Measurements from ENCODE around the gene KLHDC8A.

GRCh38 chr1:205286335-205286950, 70.3 kb downstream of the KLHDC8A start:
- TF ChIP-seq, protein P1, sequence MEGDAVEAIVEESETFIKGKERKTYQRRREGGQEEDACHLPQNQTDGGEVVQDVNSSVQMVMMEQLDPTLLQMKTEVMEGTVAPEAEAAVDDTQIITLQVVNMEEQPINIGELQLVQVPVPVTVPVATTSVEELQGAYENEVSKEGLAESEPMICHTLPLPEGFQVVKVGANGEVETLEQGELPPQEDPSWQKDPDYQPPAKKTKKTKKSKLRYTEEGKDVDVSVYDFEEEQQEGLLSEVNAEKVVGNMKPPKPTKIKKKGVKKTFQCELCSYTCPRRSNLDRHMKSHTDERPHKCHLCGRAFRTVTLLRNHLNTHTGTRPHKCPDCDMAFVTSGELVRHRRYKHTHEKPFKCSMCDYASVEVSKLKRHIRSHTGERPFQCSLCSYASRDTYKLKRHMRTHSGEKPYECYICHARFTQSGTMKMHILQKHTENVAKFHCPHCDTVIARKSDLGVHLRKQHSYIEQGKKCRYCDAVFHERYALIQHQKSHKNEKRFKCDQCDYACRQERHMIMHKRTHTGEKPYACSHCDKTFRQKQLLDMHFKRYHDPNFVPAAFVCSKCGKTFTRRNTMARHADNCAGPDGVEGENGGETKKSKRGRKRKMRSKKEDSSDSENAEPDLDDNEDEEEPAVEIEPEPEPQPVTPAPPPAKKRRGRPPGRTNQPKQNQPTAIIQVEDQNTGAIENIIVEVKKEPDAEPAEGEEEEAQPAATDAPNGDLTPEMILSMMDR (IDR thresholded peaks at IDR 0.05 in 4 of 5, conservative IDR thresholded peaks at IDR 0.05 in 1 of 5): no peak
- TF ChIP-seq POLR2A (IDR thresholded peaks at IDR 0.05): no peak

All from gastrocnemius medialis (tissue), 4 donors.